Neutrophil (primary cell): ENCODE data around the gene S100A5.

Experiments
- H3K27ac ChIP-seq: fragments of 200-600 bp; sonication (generic); 2 replicates; pipeline ENCODE4 v1.5.1; 2016; ENCODE audit warnings: mild to moderate bottlenecking, moderate library complexity
- H3K27me3 ChIP-seq: fragments of 200-600 bp; sonication (generic); 2 replicates; pipeline ENCODE4 v1.6.0; 2016; ENCODE audit warnings: mild to moderate bottlenecking
- H3K36me3 ChIP-seq: fragments of 200-600 bp; sonication (generic); 2 replicates; pipeline ENCODE4 v1.5.1; 2017
- H3K4me1 ChIP-seq, 2 experiments: fragments of 200-600 bp in 1 of 2; sonication (generic) in 1 of 2; 1 replicate in 1 of 2; 2 replicates in 1 of 2; pipeline versions ENCODE4 v1.5.1 to v1.6.1; 2013 to 2016; ENCODE audit warnings: low read depth in 1 of 2, low read length in 1 of 2, mild to moderate bottlenecking in 1 of 2, moderate library complexity in 1 of 2; ENCODE audit not compliant: control insufficient read depth in 1 of 2, insufficient read depth in 1 of 2
- H3K4me3 ChIP-seq, 2 experiments: fragments of 200-600 bp in 1 of 2; sonication (generic) in 1 of 2; 1 replicate in 1 of 2; 2 replicates in 1 of 2; pipeline ENCODE4 v1.5.1; 2013 to 2016; ENCODE audit warnings: low read depth in 1 of 2, low read length in 1 of 2, mild to moderate bottlenecking in 1 of 2, moderate library complexity in 1 of 2
- H3K9me3 ChIP-seq: fragments of 200-600 bp; sonication (generic); 2 replicates; pipeline ENCODE4 v1.5.1; 2016
- CTCF ChIP-seq: fragments of 200-600 bp; sonication (generic); IDR thresholded peaks from 2 replicates; pipeline ENCODE4 v1.5.1; 2016; ENCODE audit warnings: antibody characterized with exemption

The S100A5 gene

GRCh38 chr1:153557877-153558276 is 17.1 kb upstream of the S100A5 start:
- H3K4me3 ChIP-seq, result no peak overlapping the region
- peaks cover 19 to 23% of the 10 kb centered on the region in 2 experiments for H3K4me1 ChIP-seq
- no peaks in the 10 kb centered on the region for H3K27me3 ChIP-seq
- TF ChIP-seq CTCF, result no peak
- H3K9me3 ChIP-seq, result no peaks in the 10 kb centered on the region
- H3K27ac ChIP-seq, result no peak overlapping the region
- H3K36me3 ChIP-seq, result no peaks in the 10 kb centered on the region

DNA sequence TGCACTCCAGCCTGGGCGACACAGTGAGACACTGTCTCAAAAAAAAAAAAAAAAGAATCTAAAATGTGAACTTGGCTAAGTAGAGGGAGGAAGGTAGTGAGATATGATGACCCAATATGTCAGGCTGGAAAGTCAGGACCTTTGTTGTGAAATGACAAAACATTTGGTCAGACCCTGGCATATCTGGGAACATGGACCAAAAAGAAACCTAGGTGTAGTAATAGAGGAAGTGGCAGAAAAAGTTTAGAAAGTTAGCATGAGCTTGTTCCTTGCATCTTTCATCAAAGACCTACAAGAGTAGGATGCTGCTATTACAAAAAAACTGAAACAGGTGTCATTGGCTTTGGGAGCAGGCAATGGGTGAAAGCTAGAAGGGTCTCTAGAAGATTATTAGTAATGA is 15.6 kb upstream of the S100A5 start:
- peaks cover 23 to 26% of the 10 kb centered on the region in 2 experiments for H3K4me1 ChIP-seq
- no peak overlapping the region for H3K4me3 ChIP-seq
- H3K27ac ChIP-seq, result peak overlapping the region; percentile 60
- TF ChIP-seq CTCF, result no peak
- H3K27me3 ChIP-seq, result no peaks in the 10 kb centered on the region
- no peaks in the 10 kb centered on the region for H3K36me3 ChIP-seq
- H3K9me3 ChIP-seq, result no peaks in the 10 kb centered on the region

- peaks cover 40 to 42% of the 10 kb centered on the region in 2 experiments for H3K4me1 ChIP-seq
- H3K27ac ChIP-seq, result no peak overlapping the region
- no peaks in the 10 kb centered on the region for H3K36me3 ChIP-seq
- no peaks in the 10 kb centered on the region for H3K27me3 ChIP-seq
- no peak for TF ChIP-seq CTCF
- H3K4me3 ChIP-seq, result no peak overlapping the region
- no peaks in the 10 kb centered on the region for H3K9me3 ChIP-seq
Measured at GRCh38 chr1:153553830-153554541, 13.3 kb upstream of the S100A5 start.

DNA sequence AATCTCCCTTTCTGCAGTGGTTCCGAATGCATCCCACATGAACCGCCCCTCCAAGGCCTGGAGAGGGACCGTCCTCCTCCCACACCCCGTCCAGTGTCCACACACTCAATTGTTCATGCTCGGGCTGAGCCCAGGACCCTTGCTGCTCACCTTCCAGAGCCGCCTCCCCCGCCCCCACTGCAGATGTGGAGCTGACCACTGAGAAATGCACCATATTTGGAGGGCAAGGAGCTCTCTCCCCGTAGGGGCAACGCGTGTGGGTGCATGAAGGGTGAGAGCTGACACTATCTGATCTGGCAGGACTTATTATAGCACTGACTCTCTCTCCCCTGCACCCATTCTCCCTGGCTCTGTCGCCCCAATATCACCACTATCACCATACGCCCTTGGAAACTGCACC is 12.4 kb upstream of the S100A5 start:
- H3K9me3 ChIP-seq, result no peaks in the 10 kb centered on the region
- TF ChIP-seq CTCF, result no peak
- no peaks in the 10 kb centered on the region for H3K36me3 ChIP-seq
- peaks cover 48 to 51% of the 10 kb centered on the region in 2 experiments for H3K4me1 ChIP-seq
- H3K27ac ChIP-seq, result no peak overlapping the region
- H3K27me3 ChIP-seq, result no peaks in the 10 kb centered on the region
- no peak overlapping the region for H3K4me3 ChIP-seq

GRCh38 chr1:153552335-153552734 is 11.6 kb upstream of the S100A5 start:
- TF ChIP-seq CTCF, result no peak
- peaks cover 50 to 53% of the 10 kb centered on the region in 2 experiments for H3K4me1 ChIP-seq
- no peaks in the 10 kb centered on the region for H3K36me3 ChIP-seq
- H3K9me3 ChIP-seq, result no peaks in the 10 kb centered on the region
- no peak overlapping the region for H3K27ac ChIP-seq
- no peak overlapping the region for H3K4me3 ChIP-seq
- H3K27me3 ChIP-seq, result no peaks in the 10 kb centered on the region
